SK-N-SH treated with all-trans-retinoic acid at 6 μM for 48 hours (cell line): ENCODE measurements around the gene RBM39.

Source experiments
- ARNTL ChIP-seq: fragments of 450-650 bp; formaldehyde crosslinking; IDR thresholded peaks from 2 replicates; pipeline ENCODE4 v1.5.0; 2020; ENCODE audit warnings: low read depth, mild to moderate bottlenecking, moderate library complexity, borderline replicate concordance
- CSDC2 ChIP-seq: fragments of 250-450 bp; sonication (Bioruptor Pico); IDR thresholded peaks from 2 replicates; pipeline ENCODE4 v1.5.0; 2020; ENCODE audit warnings: mild to moderate bottlenecking, moderate library complexity
- ESRRG ChIP-seq: fragments of 250-450 bp; sonication (Bioruptor Pico); IDR thresholded peaks from 2 replicates; pipeline ENCODE4 v1.6.1; 2021; ENCODE audit warnings: mild to moderate bottlenecking
- ISL1 ChIP-seq: fragments of 250-450 bp; sonication (Bioruptor Pico); IDR thresholded peaks from 2 replicates; pipeline ENCODE4 v2.1.2; 2022; ENCODE audit warnings: mild to moderate bottlenecking, moderate library complexity
- OSR1 ChIP-seq: fragments of 250-450 bp; sonication (Bioruptor Pico); IDR thresholded peaks from 2 replicates; pipeline ENCODE4 v1.8.0; 2022; ENCODE audit warnings: moderate library complexity, mild to moderate bottlenecking, inconsistent platforms
- POU6F1 ChIP-seq: fragments of 250-450 bp; sonication (Bioruptor Pico); IDR thresholded peaks from 2 replicates; pipeline ENCODE4 v1.8.0; 2021; ENCODE audit warnings: low read depth, mild to moderate bottlenecking, moderate library complexity, borderline replicate concordance
- RARB ChIP-seq: fragments of 250-450 bp; sonication (Bioruptor Pico); IDR thresholded peaks from 2 replicates; pipeline ENCODE4 v1.8.0; 2021; ENCODE audit warnings: mild to moderate bottlenecking, moderate library complexity
- SNAI2 ChIP-seq: fragments of 250-450 bp; sonication (Bioruptor Pico); IDR thresholded peaks from 2 replicates; pipeline ENCODE4 v1.5.0; 2020; ENCODE audit warnings: mild to moderate bottlenecking, moderate library complexity
- TOX ChIP-seq: fragments of 250-450 bp; sonication (Bioruptor Pico); IDR thresholded peaks from 2 replicates; pipeline ENCODE4 v1.8.0; 2021; ENCODE audit warnings: mild to moderate bottlenecking, moderate library complexity, borderline replicate concordance
- TSHZ2 ChIP-seq: fragments of 250-450 bp; sonication (Bioruptor Pico); IDR thresholded peaks from 2 replicates; pipeline ENCODE4 v1.5.0; 2020; ENCODE audit warnings: mild to moderate bottlenecking, moderate library complexity
- ZFP3 ChIP-seq: fragments of 250-450 bp; sonication (Bioruptor Pico); IDR thresholded peaks from 2 replicates; pipeline ENCODE4 v1.5.0; 2020; ENCODE audit warnings: mild to moderate bottlenecking, moderate library complexity
- ZFP30 ChIP-seq: fragments of 450-650 bp; formaldehyde crosslinking; IDR thresholded peaks from 2 replicates; pipeline ENCODE4 v1.5.0; 2022; ENCODE audit warnings: mild to moderate bottlenecking, moderate library complexity
- ZNF565 ChIP-seq: fragments of 450-650 bp; formaldehyde crosslinking; conservative IDR thresholded peaks from 2 replicates; pipeline ENCODE4 v1.5.0; 2020; ENCODE audit warnings: low read depth, mild to moderate bottlenecking, moderate library complexity
- TF ChIP-seq, protein P1 (sequence below): fragments of 250-450 bp; sonication (Bioruptor Pico); IDR thresholded peaks from 2 replicates; pipeline ENCODE4 v1.8.0; 2020; ENCODE audit warnings: mild to moderate bottlenecking, moderate library complexity, borderline replicate concordance

- TF ChIP-seq RARB (no peak), POU6F1 (CRISPR knock-in tag) (no peak), ARNTL (CRISPR knock-in tag) (no peak), TOX (no peak), ZFP30 (CRISPR knock-in tag) (no peak), ZFP3 (CRISPR knock-in tag) (no peak), ZNF565 (CRISPR knock-in tag) (no peak), OSR1 (no peak), CSDC2 (CRISPR knock-in tag) (no peak), ESRRG (CRISPR knock-in tag) (no peak), SNAI2 (CRISPR knock-in tag) (no peak), ISL1 (no peak), TSHZ2 (CRISPR knock-in tag) (no peak)
- TF ChIP-seq, protein P1, sequence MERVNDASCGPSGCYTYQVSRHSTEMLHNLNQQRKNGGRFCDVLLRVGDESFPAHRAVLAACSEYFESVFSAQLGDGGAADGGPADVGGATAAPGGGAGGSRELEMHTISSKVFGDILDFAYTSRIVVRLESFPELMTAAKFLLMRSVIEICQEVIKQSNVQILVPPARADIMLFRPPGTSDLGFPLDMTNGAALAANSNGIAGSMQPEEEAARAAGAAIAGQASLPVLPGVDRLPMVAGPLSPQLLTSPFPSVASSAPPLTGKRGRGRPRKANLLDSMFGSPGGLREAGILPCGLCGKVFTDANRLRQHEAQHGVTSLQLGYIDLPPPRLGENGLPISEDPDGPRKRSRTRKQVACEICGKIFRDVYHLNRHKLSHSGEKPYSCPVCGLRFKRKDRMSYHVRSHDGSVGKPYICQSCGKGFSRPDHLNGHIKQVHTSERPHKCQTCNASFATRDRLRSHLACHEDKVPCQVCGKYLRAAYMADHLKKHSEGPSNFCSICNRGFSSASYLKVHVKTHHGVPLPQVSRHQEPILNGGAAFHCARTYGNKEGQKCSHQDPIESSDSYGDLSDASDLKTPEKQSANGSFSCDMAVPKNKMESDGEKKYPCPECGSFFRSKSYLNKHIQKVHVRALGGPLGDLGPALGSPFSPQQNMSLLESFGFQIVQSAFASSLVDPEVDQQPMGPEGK = no peak
Observed at GRCh38 chr20:35680452-35681183, 61.4 kb downstream of the RBM39 start.
